GDM1 (cell line): ENCODE data around the gene PPP6R2.

Experiments used
- DNase-seq: peaks from one replicate; lab custom pipeline; 2025; lab: John Stamatoyannopoulos, UW

Gene PPP6R2

DNA sequence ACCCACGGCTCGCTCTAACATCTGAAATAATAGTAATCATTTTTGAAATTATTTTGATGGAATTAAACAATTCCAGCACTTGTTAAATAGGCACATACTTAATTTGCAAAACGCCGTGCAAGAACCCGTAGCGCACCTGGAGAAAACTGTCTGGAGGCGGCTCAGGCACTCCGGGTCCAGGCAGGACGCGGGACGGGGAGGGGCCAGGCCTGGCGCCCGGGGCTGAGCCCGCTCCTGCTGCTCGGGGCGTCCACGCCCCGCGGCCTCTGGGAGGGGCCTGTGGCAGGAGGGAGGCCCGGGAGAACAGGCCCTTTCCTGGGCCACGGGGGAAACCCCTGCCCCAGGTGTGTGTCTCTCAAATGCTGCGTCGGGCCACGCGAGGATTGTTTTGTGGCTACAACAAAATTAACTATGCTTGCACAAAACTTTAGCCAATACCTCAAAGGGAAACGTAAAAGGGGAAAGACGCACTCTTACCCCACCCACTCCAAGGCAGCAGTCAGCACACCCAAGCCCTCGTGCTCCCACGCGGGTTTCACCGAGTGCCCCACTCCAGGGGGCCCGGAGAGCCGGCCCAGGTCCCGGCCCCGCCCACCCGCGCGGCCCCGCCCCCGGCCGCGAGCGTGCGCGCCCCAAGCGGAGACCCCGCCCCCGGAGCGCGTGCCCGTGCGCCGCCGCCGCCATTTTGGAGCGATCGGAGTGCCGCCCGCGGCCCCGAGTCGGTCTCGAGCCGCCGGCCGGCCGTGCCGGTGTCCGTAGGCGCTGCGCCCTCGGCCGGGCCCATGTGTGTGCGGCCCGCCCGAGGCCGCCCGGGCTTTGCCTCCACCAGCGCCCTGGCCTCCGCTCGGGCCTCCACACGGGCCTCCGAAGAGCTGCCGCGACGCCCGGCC, at the start of gene PPP6R2:
Gene PPP6R2, plus strand, starts transcription at position 677 of the 890 bp plus-strand sequence. CDS start 50,582 bp downstream, outside the sequence.
- DNase-seq = peak; percentile 69

DNA sequence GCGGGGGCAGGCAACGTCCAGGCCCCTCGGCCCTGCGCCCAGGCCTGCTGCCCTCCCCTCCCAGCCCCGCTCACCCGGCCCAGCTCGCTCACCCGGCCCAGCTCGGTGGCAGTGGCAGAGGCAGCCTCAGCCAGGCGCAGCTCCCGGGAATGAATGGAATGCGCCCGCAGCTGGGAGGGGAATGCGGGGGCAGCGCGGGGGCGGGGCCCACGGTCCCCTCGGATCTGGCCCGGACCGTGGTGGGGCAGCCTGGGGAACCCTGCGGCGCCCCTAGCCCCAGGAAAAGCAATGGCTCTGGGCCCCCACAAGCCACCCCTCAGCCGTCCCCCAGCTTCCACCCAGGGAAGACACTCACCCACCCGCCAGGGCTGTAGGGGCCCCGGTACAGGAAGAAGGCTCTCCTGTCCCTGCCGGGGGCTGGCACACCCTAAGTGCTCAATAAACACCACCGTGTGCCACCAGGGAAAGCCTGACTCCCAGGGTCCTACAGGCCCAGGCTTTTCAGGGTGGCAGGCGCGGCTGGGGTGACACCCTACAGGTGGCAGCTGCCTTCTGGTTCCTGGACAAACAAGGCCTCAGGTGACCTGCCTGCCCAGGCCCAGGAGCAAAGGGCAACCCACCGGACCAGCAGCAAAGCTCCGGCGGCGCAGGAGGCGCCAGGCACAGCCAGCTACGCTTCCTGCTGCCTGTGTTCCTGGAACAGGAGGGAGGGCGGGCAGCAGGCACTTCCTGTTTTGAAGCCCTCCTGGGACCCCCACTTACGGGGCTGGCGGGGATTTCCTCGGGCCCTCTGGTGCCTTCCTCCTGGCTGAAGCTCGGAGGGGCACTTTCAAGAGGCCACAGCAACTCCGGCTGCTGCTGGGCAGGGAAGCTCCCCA, 49.4 kb upstream of the PPP6R2 start:
- no peak for DNase-seq

DNA sequence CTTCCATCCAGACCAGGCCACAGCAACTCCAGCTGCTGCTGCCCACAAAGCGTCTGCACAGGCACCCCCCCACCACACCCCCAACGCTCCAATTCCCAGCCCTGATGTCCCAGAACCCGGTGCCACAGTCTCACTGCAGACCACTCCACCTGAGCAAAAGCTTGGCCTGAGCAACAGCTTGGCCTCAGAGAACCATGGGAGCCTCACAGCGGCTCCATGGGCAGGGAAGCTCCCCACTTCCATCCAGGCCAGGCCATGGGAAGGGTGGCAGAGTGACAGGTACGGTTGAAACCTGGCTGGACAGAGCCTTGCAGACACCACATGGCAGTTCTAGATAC, 48.8 kb upstream of the PPP6R2 start:
- DNase-seq = no peak

DNA sequence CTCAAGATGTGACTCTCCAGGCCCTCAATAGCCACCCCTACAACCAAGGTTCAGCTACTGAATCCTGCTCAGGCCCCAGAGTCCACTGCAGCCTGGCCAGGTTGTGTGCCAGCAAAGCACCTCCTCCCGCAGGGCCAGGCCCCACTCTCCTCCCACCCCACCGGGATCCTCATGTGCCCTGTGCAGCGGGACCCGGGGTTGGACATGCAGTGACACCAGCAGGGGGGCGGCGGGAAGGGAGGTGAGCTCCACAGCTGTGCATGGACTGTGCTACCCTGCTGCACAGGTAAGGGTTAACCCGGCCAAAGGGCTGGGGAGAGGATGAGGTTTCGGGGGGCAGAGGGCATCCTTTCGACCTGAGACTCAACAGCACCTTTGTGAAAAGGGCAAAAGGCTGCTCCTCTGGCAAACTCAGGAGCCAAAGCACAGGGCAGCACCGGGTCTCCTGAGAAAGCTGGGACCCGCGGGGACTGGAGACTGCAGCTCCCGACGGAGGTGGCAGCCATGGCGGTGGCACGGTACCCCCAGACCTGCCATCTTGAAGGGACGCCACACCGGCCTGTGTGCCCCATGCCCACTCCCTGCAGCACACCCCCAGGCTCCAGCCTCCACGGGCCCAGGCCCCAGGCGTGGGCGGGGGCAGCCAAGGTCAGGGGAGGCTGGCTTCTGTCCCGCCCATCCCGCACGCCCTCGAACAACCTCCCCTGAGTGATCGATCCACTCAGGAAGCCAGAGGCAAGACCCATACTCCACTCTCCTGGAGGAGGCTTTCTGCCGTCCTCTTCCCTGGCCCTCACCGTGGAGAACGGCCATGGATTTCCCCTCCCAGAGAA, 46.3 kb upstream of the PPP6R2 start:
- no peak for DNase-seq

DNA sequence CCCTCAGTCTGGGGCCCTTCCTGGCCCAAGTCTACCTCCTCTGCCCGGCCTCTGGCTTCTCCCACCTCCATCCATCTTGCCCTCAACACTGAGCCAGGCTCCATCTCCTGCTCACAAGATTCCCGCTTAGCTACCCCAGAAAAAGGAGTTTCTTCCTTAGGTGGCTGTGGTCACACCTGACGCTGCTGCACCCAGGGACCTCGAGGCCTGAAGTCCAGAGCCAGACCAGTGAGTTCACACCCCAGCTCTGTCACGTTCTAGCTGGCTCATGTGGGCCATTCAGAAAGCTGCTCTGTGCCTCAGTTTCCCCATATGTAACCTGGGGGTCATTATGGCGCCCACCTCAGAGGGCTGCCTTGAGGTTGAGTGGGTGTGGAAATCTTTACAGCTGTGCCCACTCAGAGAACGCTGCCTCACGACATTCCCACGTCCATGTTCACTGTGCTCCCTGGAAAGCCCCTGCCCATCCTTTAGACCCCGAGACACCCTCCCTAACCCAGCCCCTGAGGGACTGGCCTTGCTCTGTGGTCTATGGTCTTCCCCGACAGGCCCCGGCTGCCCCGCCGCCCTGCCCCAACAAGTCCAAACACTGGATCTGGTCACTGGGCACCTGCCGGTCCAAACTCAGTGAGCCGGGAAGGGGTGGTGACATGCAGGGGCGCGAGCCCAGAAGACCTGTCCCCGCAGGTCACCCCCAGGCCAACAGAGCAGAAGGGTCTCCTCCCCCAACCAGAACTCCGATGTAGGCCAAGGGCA, 45.4 kb upstream of the PPP6R2 start:
- no peak for DNase-seq

DNA sequence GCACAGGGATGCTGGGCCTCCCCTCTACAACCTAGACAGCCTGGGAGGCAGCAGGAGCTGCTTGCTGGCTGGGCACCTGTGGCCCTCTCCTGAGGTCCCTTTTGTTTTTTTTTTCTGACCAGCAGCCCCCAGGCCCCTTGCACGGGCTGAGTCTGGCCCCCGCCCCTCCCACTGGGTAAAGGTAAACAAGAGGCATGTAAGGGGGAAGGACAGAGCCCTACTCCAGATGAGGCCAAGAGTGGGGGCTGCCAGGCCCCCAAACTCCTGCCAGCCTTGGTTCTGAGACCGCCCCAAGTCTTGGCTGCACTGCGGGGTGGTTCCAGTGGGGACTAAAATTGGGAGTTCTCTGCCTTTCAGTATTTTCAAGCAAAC, 44.9 kb upstream of the PPP6R2 start:
- DNase-seq = no peak

GRCh38 chr22:50298937-50299784, 44.0 kb upstream of the PPP6R2 start:
- no peak for DNase-seq

- DNase-seq = no peak
These were observed 43.1 kb upstream of the PPP6R2 start for GRCh38 chr22:50299785-50300619.

DNA sequence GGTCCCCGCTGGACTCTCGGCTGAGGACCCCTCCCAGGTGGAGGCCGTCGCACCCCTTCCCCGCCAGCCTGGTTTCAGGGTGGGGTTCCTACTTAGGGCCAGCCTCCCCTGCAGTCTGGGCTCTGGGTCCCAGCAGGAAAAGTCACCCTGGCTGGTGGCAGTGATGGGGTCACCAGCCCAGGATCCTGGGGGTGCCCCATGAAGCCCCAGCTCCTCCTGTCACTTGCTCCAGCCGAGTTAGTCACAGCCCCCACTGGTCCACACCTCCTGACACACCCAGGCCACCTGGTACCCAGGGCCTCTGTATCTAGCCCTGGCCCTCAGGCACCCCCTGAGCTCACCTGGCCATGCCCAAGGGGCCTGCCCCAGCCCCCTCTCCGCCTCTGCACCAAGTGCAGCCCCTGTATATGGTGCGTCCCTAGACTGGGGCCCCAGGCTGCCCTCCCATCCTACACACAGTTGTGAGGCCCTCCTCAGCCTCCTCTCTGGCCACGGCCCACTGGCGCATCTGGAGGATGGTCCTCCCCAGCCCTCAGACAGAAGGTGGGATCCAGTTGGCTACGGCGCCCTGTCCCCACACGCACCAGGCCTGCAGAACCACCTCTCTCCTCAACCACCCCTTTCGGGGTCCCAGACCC, 42.4 kb upstream of the PPP6R2 start:
- no peak for DNase-seq

DNA sequence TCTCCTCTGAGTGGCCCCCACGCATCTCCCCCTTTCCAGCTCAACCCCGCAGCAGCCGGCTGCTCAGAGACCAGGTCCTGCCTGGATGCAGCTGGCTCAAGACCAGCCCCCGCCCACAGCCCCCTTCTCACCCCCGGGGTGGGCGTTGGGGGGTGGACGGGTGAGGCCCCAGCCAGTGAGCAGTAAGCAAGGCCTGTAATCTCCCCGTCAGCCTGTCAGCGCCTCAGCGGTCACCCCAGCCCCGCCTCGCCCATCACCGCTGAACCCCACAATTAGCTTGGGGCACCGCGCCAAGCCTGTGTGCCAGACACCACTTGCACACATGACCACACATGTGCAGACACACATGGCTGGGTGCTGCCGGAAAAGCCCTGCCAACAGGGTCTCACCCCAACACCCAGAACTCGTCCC, 41.5 kb upstream of the PPP6R2 start:
- no peak for DNase-seq

GRCh38 chr22:50302041-50302541, 41.0 kb upstream of the PPP6R2 start:
- DNase-seq = no peak

DNA sequence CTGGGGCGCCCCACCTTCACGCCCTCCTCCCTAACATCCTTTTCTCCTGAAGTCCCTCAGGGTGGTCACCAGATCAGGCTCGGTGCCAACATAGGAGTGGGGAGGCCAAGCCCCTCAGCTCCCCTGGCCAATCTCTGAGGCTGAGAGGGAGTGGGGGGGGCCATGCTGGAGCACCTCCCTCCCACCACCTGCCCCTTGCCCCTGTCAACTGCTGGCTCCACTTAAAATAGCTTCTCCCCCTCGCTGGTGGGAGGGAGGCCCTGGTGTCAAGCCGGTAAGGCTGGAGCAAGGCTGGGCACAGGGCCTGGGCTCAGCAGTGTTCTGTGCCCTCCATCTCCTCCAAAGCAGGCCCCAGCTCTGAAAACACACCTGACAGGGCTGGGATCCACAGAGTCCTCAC, 40.6 kb upstream of the PPP6R2 start:
- DNase-seq = no peak

- no peak for DNase-seq
These were observed 39.6 kb upstream of the PPP6R2 start for GRCh38 chr22:50303515-50303847.

DNA sequence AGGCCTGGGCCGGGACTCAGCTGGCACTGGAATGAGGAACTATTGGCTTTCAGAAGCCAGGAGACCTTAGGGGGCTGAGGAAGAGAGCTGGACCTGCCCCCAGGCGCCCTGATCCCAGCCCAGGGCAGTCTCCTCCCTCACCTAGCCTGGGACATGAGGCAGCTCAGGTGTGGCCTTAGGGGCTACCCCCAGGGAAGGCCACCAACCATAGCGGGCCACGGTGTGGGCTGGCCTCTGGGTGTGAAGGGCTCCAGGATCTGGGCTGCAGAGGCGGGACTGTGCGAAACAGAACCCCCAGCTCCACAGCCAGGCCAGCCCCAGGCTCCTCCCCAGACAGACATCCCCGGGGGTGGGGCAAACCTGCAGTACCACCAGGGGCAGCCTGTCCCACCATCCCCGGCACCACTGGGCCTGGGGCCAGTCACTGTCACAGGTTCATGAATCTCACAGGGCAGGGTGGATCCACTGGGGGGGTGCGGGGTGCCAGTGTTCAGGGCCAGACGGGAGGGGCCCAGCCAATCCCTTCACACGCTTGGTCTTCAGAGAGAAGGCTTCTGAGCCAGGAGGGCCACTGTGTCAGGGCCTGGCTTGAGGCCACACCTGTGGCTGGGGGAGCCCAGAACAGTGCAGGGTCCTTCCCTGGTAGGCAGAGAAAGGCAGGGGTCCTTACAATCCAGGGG, 39.1 kb upstream of the PPP6R2 start:
- DNase-seq = peak; percentile 30

DNA sequence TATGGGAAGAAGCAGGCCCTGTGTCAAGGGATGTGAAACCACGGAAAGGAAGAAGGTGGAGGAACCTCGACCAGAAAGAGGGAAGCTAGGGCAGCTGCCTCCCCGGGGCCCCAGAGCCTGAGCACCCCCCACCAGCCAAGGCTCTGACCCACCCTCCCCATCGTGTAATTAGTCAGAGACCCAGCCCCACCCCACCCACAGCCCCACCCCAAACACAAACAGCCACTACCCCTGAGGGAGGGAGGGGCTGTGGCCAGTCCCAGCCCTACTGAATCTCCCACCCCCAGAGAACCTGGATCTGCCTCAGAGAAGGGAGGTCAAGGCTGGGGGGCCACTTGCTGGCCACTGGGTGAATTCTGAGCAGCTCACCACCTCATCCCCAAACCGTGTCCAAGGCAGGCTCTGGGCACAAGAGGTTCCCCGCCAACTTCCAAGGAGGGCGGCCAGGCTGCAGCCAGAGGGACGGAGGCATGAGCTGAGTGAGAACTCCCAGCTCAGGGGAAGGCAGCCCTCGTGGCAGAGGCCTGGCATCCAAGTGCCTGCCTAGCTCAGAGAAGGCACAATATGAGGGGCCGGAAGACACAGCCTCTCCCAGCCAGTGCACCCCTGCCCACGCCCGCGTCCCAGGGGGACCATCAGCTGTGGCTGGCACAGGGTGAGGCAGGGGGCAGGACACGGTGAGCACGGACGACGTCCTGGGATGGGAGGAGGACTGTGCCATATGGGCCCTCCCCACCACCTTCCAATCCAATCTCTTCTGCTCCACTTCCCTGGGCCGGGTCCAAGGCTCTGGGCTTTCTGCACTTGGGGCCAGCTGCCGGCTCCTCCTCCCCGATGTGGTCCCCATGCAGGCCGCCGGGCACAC, 38.4 kb upstream of the PPP6R2 start:
- DNase-seq = peak; percentile 61

- no peak for DNase-seq
These were observed 37.7 kb upstream of the PPP6R2 start for GRCh38 chr22:50305393-50305922.

GRCh38 chr22:50305923-50306566, 37.1 kb upstream of the PPP6R2 start:
- DNase-seq = peak; percentile 70
